Kidney epithelial cell (primary cell): ENCODE results near the gene PHTF2. TPM values are rescaled to one million over a fixed set of nuclear protein-coding genes. Genes with fewer than 3 reads are reported as not detected.

Experiments
- DNase-seq: peaks from one replicate; pipeline ENCODE4 v3.0.0-alpha.2; 2010; ENCODE audit warnings: low read depth
- H3K27me3 ChIP-seq: 2 replicates; pipeline ENCODE4 v1.6.0; 2011; ENCODE audit warnings: low read length; ENCODE audit not compliant: control insufficient read depth, insufficient read depth
- H3K36me3 ChIP-seq: 2 replicates; pipeline ENCODE4 v1.5.1; 2011; ENCODE audit warnings: low read length; ENCODE audit not compliant: control insufficient read depth, insufficient read depth
- H3K4me3 ChIP-seq: 2 replicates; pipeline ENCODE4 v1.5.1; 2011; ENCODE audit warnings: low read depth, mild to moderate bottlenecking, control low read depth, low read length
- CTCF ChIP-seq: IDR thresholded peaks from 2 replicates; pipeline ENCODE4 v1.5.1; 2011; ENCODE audit warnings: mild to moderate bottlenecking, moderate library complexity, low read length, control low read depth, inconsistent platforms; ENCODE audit not compliant: insufficient read depth, poor library complexity, severe bottlenecking
- total RNA-seq: library from RNA; depleted of rRNA; stranded (reverse); fragments of >200 nt; gene quantifications from 2 replicates; pipeline ENCODE4 v1.2.3, GENCODE V29; 2015

Gene PHTF2
- total RNA-seq, 1 donor from 2014 or later = 7.3 TPM

DNA sequence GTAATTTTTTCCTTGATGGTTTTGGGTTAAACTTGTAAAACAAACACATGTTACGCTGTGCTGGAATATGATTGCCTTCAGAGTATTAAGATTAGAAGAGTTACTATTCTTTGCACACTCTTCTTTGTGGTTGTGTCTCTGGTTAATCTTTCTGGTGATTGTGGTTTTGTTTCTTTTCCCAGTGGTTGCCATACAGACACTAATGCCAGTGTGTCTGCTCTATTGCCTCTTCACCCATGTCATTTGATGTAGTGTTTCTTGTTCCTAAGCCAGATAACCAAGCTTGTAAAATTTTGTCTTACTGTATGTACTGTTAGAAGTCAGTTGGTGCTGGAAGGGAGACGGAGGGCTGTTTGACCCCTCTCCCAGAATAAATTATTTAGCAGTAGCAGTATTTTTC, 124.8 kb downstream of the PHTF2 start:
- no peaks in the 10 kb centered on the region for H3K27me3 ChIP-seq
- no peaks in the 10 kb centered on the region for H3K36me3 ChIP-seq
- no peak for DNase-seq
- no peak for TF ChIP-seq CTCF
- no peak overlapping the region for H3K4me3 ChIP-seq

DNA sequence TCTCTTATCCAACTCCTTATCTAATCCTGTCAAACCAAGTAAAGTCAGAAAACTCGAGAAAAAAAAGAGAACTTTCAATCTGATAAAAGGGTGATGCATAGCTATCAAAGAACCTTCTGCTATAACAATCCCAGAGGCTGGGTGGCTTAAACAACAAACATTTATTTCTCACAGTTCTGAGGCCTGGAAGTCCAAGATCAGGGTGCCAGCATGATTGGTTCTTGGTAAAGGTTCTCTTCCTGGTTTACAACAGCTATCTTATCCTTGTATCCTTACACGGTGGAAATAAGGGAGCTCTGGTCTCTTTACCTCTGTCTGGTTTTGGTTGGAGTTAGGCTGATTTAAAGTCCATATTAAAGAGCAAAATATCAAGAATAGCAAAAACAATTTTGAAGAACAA, 131.9 kb downstream of the PHTF2 start:
- H3K4me3 ChIP-seq = no peak overlapping the region
- H3K36me3 ChIP-seq = no peaks in the 10 kb centered on the region
- DNase-seq = no peak
- TF ChIP-seq CTCF = no peak
- H3K27me3 ChIP-seq = no peaks in the 10 kb centered on the region

GRCh38 chr7:77931841-77932240, 133.3 kb downstream of the PHTF2 start:
- Histone ChIP-seq H3K4me3 (no peak overlapping the region), H3K36me3 (no peaks in the 10 kb centered on the region), H3K27me3 (no peaks in the 10 kb centered on the region)
- TF ChIP-seq CTCF = no peak
- DNase-seq = no peak

DNA sequence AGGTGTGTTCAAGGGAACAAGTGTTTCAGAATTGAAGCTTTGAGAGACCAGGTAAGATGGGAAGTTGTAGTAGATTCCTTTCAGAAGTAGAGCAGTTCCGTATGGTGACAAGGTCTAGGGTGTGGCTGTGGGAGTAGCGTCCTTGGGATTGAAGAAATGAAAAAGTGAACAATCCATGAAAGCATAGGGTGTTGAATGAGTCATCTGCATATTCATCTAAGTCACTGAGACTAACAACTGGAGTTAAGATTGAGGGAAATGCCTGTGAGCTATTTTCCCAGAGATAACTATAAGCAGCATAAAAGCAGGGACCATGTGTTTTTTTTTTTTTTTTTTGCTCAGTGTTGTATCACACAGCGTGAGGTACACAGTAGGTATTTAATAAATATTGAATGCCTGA, 134.8 kb downstream of the PHTF2 start:
- Histone ChIP-seq H3K27me3 (no peaks in the 10 kb centered on the region), H3K4me3 (no peak overlapping the region), H3K36me3 (no peaks in the 10 kb centered on the region)
- DNase-seq = no peak
- no peak for TF ChIP-seq CTCF

DNA sequence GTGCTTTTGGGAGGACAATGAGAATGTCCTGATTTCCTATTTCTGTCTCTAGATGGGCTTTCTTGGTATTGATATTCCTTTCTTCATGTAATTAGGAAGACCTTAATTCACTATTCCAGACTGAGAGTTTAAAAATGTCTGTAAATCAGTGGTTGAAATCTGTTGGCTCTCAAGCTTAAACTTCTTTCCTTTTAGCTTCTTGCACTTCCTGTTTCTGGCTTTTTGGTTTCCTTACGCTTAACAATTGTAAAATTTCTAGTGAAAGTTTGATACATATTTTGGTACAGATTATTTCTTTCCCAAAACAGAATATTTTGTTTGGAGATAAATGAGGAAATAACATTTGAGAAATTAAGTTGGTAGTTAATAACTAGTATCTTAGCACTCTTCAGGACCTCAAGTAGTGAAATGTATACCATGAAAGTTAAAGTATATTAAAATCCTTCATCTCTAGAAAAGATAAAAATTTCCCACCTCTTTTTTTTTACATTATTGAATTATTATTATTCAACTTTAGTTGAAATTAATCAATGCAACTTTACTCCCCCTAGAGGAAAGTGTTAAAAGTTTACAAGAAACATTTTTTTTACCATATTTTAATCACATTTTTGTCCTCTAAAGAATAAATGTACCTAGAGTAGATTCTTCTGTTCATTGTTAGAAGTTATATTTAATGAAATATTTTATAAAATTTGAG, 137.2 kb downstream of the PHTF2 start:
- Histone ChIP-seq H3K36me3 (no peaks in the 10 kb centered on the region), H3K27me3 (no peaks in the 10 kb centered on the region), H3K4me3 (no peak overlapping the region)
- no peak for DNase-seq
- TF ChIP-seq CTCF = no peak

GRCh38 chr7:77940647-77941046, 142.1 kb downstream of the PHTF2 start:
- DNase-seq = no peak
- TF ChIP-seq CTCF = peak; percentile 66
- H3K36me3 ChIP-seq = no peaks in the 10 kb centered on the region
- no peaks in the 10 kb centered on the region for H3K27me3 ChIP-seq
- H3K4me3 ChIP-seq = no peak overlapping the region
